GM12891 (cell line): ENCODE measurements around the gene SMIM3.

Experiments
- PAX5 ChIP-seq: IDR thresholded peaks from 2 replicates; pipeline ENCODE4 v1.6.1; 2011; ENCODE audit warnings: low read length, moderate library complexity, mild to moderate bottlenecking; ENCODE audit not compliant: insufficient read depth, severe bottlenecking
- POLR2A ChIP-seq: IDR thresholded peaks from 2 replicates; pipeline ENCODE4 v1.6.1; 2011; ENCODE audit warnings: low read depth, low read length, control low read depth
- POLR2AphosphoS5 ChIP-seq: IDR thresholded peaks from 2 replicates; pipeline ENCODE4 v1.6.1; 2011; ENCODE audit warnings: low read depth, low read length, control low read depth
- TAF1 ChIP-seq: IDR thresholded peaks from 2 replicates; pipeline ENCODE4 v1.6.1; 2011; ENCODE audit warnings: low read depth, low read length, control low read depth

- TF ChIP-seq TAF1 (no peak), POLR2AphosphoS5 (no peak), POLR2A (no peak), PAX5 (no peak)
Measured at GRCh38 chr5:150734579-150735384, 43.8 kb upstream of the SMIM3 start.
